Liver (tissue), 9 donors: ENCODE results near the gene MED20. TPM values are rescaled to one million over a fixed set of nuclear protein-coding genes. Genes with fewer than 3 reads are reported as not detected.
A peak's percentile ranks its signal among the peaks of the same experiment; 100 is the strongest.

Experiments
- DNase-seq: peaks from one replicate; pipeline ENCODE4 v3.0.0-alpha.2; 2017; ENCODE audit warnings: low spot score
- H3K27ac ChIP-seq, 2 donors: one replicate each; pipeline ENCODE4 v1.7.0; 2013; ENCODE audit warnings: inconsistent platforms in 2 of 2, low read length in 2 of 2, control low read depth in 1 of 2, low read depth in 1 of 2, mild to moderate bottlenecking in 1 of 2
- H3K27me3 ChIP-seq, 4 donors: one replicate each; pipeline versions ENCODE4 v1.6.1 to v1.7.0; 2013; ENCODE audit warnings: low read length in 3 of 4, inconsistent platforms in 1 of 4, mild to moderate bottlenecking in 1 of 4, moderate library complexity in 1 of 4; ENCODE audit not compliant: control insufficient read depth in 4 of 4, insufficient read depth in 4 of 4
- H3K36me3 ChIP-seq, 4 donors: one replicate each; pipeline versions ENCODE4 v1.6.1 to v1.7.0; 2013; ENCODE audit warnings: low read length in 3 of 4, mild to moderate bottlenecking in 3 of 4, low read depth in 1 of 4, moderate library complexity in 1 of 4; ENCODE audit not compliant: control insufficient read depth in 4 of 4, insufficient read depth in 3 of 4
- H3K4me1 ChIP-seq, 4 donors: one replicate each; pipeline versions ENCODE4 v1.6.1 to v1.7.0; 2013; ENCODE audit warnings: low read length in 3 of 4, mild to moderate bottlenecking in 3 of 4, moderate library complexity in 1 of 4; ENCODE audit not compliant: control insufficient read depth in 4 of 4, insufficient read depth in 4 of 4
- H3K4me3 ChIP-seq, 3 donors: one replicate each; pipeline versions ENCODE4 v1.6.1 to v1.7.0; 2013; ENCODE audit warnings: low read length in 3 of 3, control low read depth in 1 of 3, low read depth in 1 of 3, mild to moderate bottlenecking in 1 of 3
- H3K9ac ChIP-seq, 2 donors: one replicate each; pipeline ENCODE4 v1.7.0; 2013; ENCODE audit warnings: low read length in 2 of 2, mild to moderate bottlenecking in 2 of 2, moderate library complexity in 2 of 2, control low read depth in 1 of 2, low read depth in 1 of 2
- H3K9me3 ChIP-seq, 4 donors: one replicate each; pipeline versions ENCODE4 v1.6.1 to v1.7.0; 2013; ENCODE audit warnings: low read length in 3 of 4; ENCODE audit not compliant: control insufficient read depth in 4 of 4
- ATF3 ChIP-seq: IDR thresholded peaks from 2 replicates; pipeline ENCODE4 v1.6.1; 2016; ENCODE audit warnings: antibody characterized with exemption
- CTCF ChIP-seq: fragments of 150-350 bp; IDR thresholded peaks from 2 replicates; pipeline ENCODE4 v1.5.1; 2017; ENCODE audit warnings: improper control_type of control experiment, low read depth, low read length; ENCODE audit not compliant: missing input control
- EGR1 ChIP-seq, 2 donors: IDR thresholded peaks; 2 replicates each; pipeline ENCODE4 v1.6.1; 2016 to 2018; ENCODE audit warnings: antibody characterized with exemption in 2 of 2, low read depth in 2 of 2
- FOXA1 ChIP-seq: IDR thresholded peaks from 2 replicates; pipeline ENCODE4 v1.6.1; 2016; ENCODE audit warnings: antibody characterized with exemption
- FOXA2 ChIP-seq: IDR thresholded peaks from 2 replicates; pipeline ENCODE4 v1.6.1; 2016; ENCODE audit warnings: antibody characterized with exemption
- GABPA ChIP-seq, 2 donors: IDR thresholded peaks in 1 of 2; conservative IDR thresholded peaks in 1 of 2; 2 replicates each; pipeline ENCODE4 v1.6.1; 2016; ENCODE audit warnings: antibody characterized with exemption in 2 of 2, mild to moderate bottlenecking in 1 of 2, moderate library complexity in 1 of 2
- HNF4A ChIP-seq, 2 donors: conservative IDR thresholded peaks; 2 replicates each; pipeline ENCODE4 v1.6.1; 2016; ENCODE audit warnings: antibody characterized with exemption in 2 of 2, mild to moderate bottlenecking in 2 of 2
- HNF4G ChIP-seq: IDR thresholded peaks from 2 replicates; pipeline ENCODE4 v1.6.1; 2016; ENCODE audit warnings: antibody characterized with exemption
- JUND ChIP-seq, 2 donors: IDR thresholded peaks; 2 replicates each; pipeline ENCODE4 v1.6.1; 2016; ENCODE audit warnings: antibody characterized with exemption in 2 of 2
- MAX ChIP-seq: IDR thresholded peaks from 2 replicates; pipeline ENCODE4 v1.6.1; 2016; ENCODE audit warnings: antibody characterized with exemption
- NR2F2 ChIP-seq: IDR thresholded peaks from 2 replicates; pipeline ENCODE4 v1.6.1; 2016; ENCODE audit warnings: antibody characterized with exemption
- RAD21 ChIP-seq, 2 donors: IDR thresholded peaks; 2 replicates each; pipeline ENCODE4 v1.6.1; 2016; ENCODE audit warnings: antibody characterized with exemption in 2 of 2, mild to moderate bottlenecking in 2 of 2
- REST ChIP-seq: IDR thresholded peaks from 2 replicates; pipeline ENCODE4 v1.6.1; 2016; ENCODE audit warnings: antibody characterized with exemption, mild to moderate bottlenecking
- RXRA ChIP-seq, 2 donors: IDR thresholded peaks; 2 replicates each; pipeline ENCODE4 v1.6.1; 2017 to 2018; ENCODE audit warnings: antibody characterized with exemption in 2 of 2, mild to moderate bottlenecking in 1 of 2
- SP1 ChIP-seq: IDR thresholded peaks from 2 replicates; pipeline ENCODE4 v1.6.1; 2018; ENCODE audit warnings: antibody characterized with exemption, mild to moderate bottlenecking
- TAF1 ChIP-seq: conservative IDR thresholded peaks from 2 replicates; pipeline ENCODE4 v1.6.1; 2016; ENCODE audit warnings: antibody characterized with exemption, mild to moderate bottlenecking
- YY1 ChIP-seq: IDR thresholded peaks from 2 replicates; pipeline ENCODE4 v1.6.1; 2016; ENCODE audit warnings: antibody characterized with exemption, mild to moderate bottlenecking
- ZBTB33 ChIP-seq: IDR thresholded peaks from 2 replicates; pipeline ENCODE4 v1.6.1; 2016; ENCODE audit warnings: antibody characterized with exemption
- WGBS: extraction: QIAGEN DNeasy Blood & Tissue Kit; methylation state at CpG from one replicate; pipeline ENCODE4 v1.1.7; 2013; 5-methylcytosine and 5-hydroxymethylcytosine counted together
- polyA plus RNA-seq, 2 donors: library from polyadenylated mRNA; stranded (reverse) in 1 of 2; unstranded in 1 of 2; fragments of 200-250 nt in 1 of 2; fragments of >200 nt in 1 of 2; fragmentation: Nextera tagmentation in 1 of 2; extraction: Ambion mirVana in 1 of 2; gene quantifications; one replicate each; pipeline versions ENCODE4 v1.2.1 to v1.2.3, GENCODE V29; 2013 to 2015
- total RNA-seq, 2 donors: library from RNA; depleted of rRNA; stranded (reverse); fragments of >200 nt; gene quantifications; one replicate each; pipeline ENCODE4 v1.2.3, GENCODE V29; 2014
- donor health status: healthy.
- donor health status: healthy.
- donor health status: healthy.
- donor health status: healthy.
- donor health status: healthy.

MED20 gene
- total and polyA plus RNA-seq, 4 donors = 3.5 to 11.9 (median 8.6) TPM

GRCh38 chr6:41909727-41910126 is 11.2 kb downstream of the MED20 start (continued):
- TF ChIP-seq REST (no peak), RAD21 (IDR thresholded peaks at IDR 0.05) (no peak)

GRCh38 chr6:41901882-41902519 is 18.9 kb downstream of the MED20 start:
- Histone ChIP-seq H3K9me3 (no peaks in the 10 kb centered on the region), H3K27ac (no peak overlapping the region), H3K9ac (no peak overlapping the region), H3K4me3 (no peak overlapping the region), H3K4me1 (no peaks in the 10 kb centered on the region), H3K27me3 (no peaks in the 10 kb centered on the region), H3K36me3 (peaks cover 0 to 31% (median 23%) of the 10 kb centered on the region in 4 donors)
- 95% methylated on average over 1 of the region's 1 CpG for WGBS
- TF ChIP-seq NR2F2 = no peak
- TF ChIP-seq RAD21 (IDR thresholded peaks at IDR 0.05) = peak; percentile 35 to 58
- DNase-seq = peak; percentile 63

- Histone ChIP-seq H3K4me3 (no peak overlapping the region), H3K9ac (no peak overlapping the region)
Measured at GRCh38 chr6:41900861-41901260, 20.1 kb downstream of the MED20 start.

More at GRCh38 chr6:41900861-41901260, 20.1 kb downstream of the MED20 start:
- DNase-seq = no peak
- WGBS = 84% methylated on average over 1 of the region's 1 CpG
- TF ChIP-seq FOXA1 (no peak), HNF4G (no peak), EGR1 (IDR thresholded peaks at IDR 0.05; ENCODE audit: low read depth in 2 of 2) (no peak), JUND (IDR thresholded peaks at IDR 0.05) (no peak), CTCF (no peak), REST (no peak), FOXA2 (no peak), RAD21 (IDR thresholded peaks at IDR 0.05) (no peak), RXRA (IDR thresholded peaks at IDR 0.05) (no peak), HNF4A (conservative IDR thresholded peaks at IDR 0.05) (no peak), NR2F2 (no peak), SP1 (no peak), TAF1 (no peak), MAX (no peak), YY1 (no peak), GABPA (IDR thresholded peaks at IDR 0.05 in 1 of 2, conservative IDR thresholded peaks at IDR 0.05 in 1 of 2) (no peak), ATF3 (no peak), ZBTB33 (no peak)
- Histone ChIP-seq H3K4me1 (peaks cover 0 to 7% (median 1%) of the 10 kb centered on the region in 4 donors), H3K27ac (no peak overlapping the region), H3K9me3 (no peaks in the 10 kb centered on the region), H3K36me3 (peaks cover 0 to 20% (median 15%) of the 10 kb centered on the region in 4 donors), H3K27me3 (no peaks in the 10 kb centered on the region)
